PC-9 (cell line): ENCODE results near the gene HOXA5. TPM values are rescaled to one million over a fixed set of nuclear protein-coding genes. Genes with fewer than 3 reads are reported as not detected.

Source experiments
- BruUV-seq: library from RNA; stranded (reverse); fragments of 400-500 nt; replicated peaks from 2 replicates; lab custom pipeline; 2021; lab: Mats Ljungman, UMichigan
- CTCF ChIA-PET: fragments of 300-600 bp; sonication (Branson Sonifier 250); formaldehyde crosslinking; loops from one replicate; lab custom pipeline; 2022; ENCODE audit warnings: antibody characterized with exemption; lab: Charles Lee
- POLR2A ChIA-PET: fragments of 300-600 bp; sonication (Branson Sonifier 250); formaldehyde crosslinking; loops from one replicate; lab custom pipeline; 2022; ENCODE audit warnings: antibody characterized with exemption; ENCODE audit not compliant: unreplicated experiment; lab: Charles Lee
- DNase-seq, 2 experiments: peaks; one replicate each; pipeline versions ENCODE4 v3.0.0 to v3.0.0-alpha.2; 2015 to 2022; ENCODE audit warnings: mixed read lengths in 1 of 2
- H2AFZ ChIP-seq: fragments of 200-600 bp; sonication (generic); 2 replicates; pipeline ENCODE4 v1.8.1; 2017; ENCODE audit warnings: antibody characterized with exemption
- H3F3A ChIP-seq: fragments of 200-600 bp; sonication (generic); 2 replicates; pipeline ENCODE4 v1.8.1; 2017; ENCODE audit warnings: antibody characterized with exemption, mild to moderate bottlenecking, low read depth; ENCODE audit not compliant: insufficient read depth
- H3K27ac ChIP-seq: fragments of 200-600 bp; sonication (generic); 2 replicates; pipeline ENCODE4 v1.6.1; 2016; ENCODE audit warnings: mixed run types
- H3K27me3 ChIP-seq: fragments of 200-600 bp; sonication (generic); 2 replicates; pipeline ENCODE4 v1.6.1; 2016; ENCODE audit warnings: low read depth, mixed run types; ENCODE audit not compliant: insufficient read depth
- H3K36me3 ChIP-seq: fragments of 200-600 bp; sonication (generic); 2 replicates; pipeline ENCODE4 v1.6.1; 2016; ENCODE audit warnings: low read depth, mixed run types
- H3K4me1 ChIP-seq: fragments of 200-600 bp; sonication (generic); replicated peaks from 2 replicates; pipeline ENCODE4 v1.6.1; 2016; ENCODE audit warnings: mixed run types; ENCODE audit not compliant: insufficient read depth
- H3K4me2 ChIP-seq: fragments of 200-600 bp; sonication (generic); 2 replicates; pipeline ENCODE4 v1.6.1; 2017; ENCODE audit warnings: mixed run types
- H3K4me3 ChIP-seq: fragments of 200-600 bp; sonication (generic); 2 replicates; pipeline ENCODE4 v1.6.1; 2016; ENCODE audit warnings: mixed run types
- H3K79me2 ChIP-seq: fragments of 200-600 bp; sonication (generic); 2 replicates; pipeline ENCODE4 v1.6.1; 2017; ENCODE audit warnings: low read depth, mixed run types
- H3K9me2 ChIP-seq: fragments of 200-600 bp; sonication (generic); 2 replicates; pipeline ENCODE4 v1.8.1; 2017; ENCODE audit warnings: mild to moderate bottlenecking; ENCODE audit not compliant: insufficient read depth
- H3K9me3 ChIP-seq: fragments of 200-600 bp; sonication (generic); 2 replicates; pipeline ENCODE4 v1.8.1; 2016; ENCODE audit warnings: low read depth; ENCODE audit not compliant: insufficient read depth
- H4K20me1 ChIP-seq: fragments of 200-600 bp; sonication (generic); 2 replicates; pipeline ENCODE4 v1.8.1; 2017; ENCODE audit not compliant: insufficient read depth
- CTCF ChIP-seq: fragments of 200-600 bp; sonication (generic); conservative IDR thresholded peaks from 2 replicates; pipeline ENCODE4 v1.6.1; 2017; ENCODE audit warnings: mixed run types, antibody characterized with exemption, mild to moderate bottlenecking, moderate library complexity
- EZH2 ChIP-seq: fragments of 200-600 bp; sonication (generic); IDR thresholded peaks from 2 replicates; pipeline ENCODE4 v1.8.0; 2017; ENCODE audit warnings: antibody characterized with exemption, low read depth
- intact Hi-C: fragments of 100-400 bp; cut with micrococcal nuclease; formaldehyde crosslinking; loops from one replicate; pipeline ENCODE4 v1.10.0; 2022; ENCODE audit not compliant: unreplicated experiment
- total RNA-seq: library from RNA; stranded (reverse); gene quantifications from 2 replicates; pipeline ENCODE4 v1.2.3, GENCODE V29; 2021

Gene HOXA5
- total RNA-seq, 1 experiment from 2014 or later: 1.0 TPM

- peaks cover 28% of the 10 kb centered on the region for H3F3A ChIP-seq
- H3K4me3 ChIP-seq: no peak overlapping the region
- no peak overlapping the region for H3K4me2 ChIP-seq
- intact Hi-C loops: no loop called here
- H2AFZ ChIP-seq: no peak overlapping the region
- no peaks in the 10 kb centered on the region for H3K79me2 ChIP-seq
- no peaks in the 10 kb centered on the region for H4K20me1 ChIP-seq
- CTCF ChIA-PET: no interaction called here
- H3K27me3 ChIP-seq: no peaks in the 10 kb centered on the region
- H3K27ac ChIP-seq: no peak overlapping the region
- peaks cover 48% of the 10 kb centered on the region for H3K4me1 ChIP-seq
- BruUV-seq: no TSS peak
- no peak for TF ChIP-seq CTCF
- TF ChIP-seq EZH2: no peak
- no peaks in the 10 kb centered on the region for H3K36me3 ChIP-seq
- no peaks in the 10 kb centered on the region for H3K9me3 ChIP-seq
- POLR2A ChIA-PET: no interaction called here
- no peak for DNase-seq
- H3K9me2 ChIP-seq: no peaks in the 10 kb centered on the region
Observed at GRCh38 chr7:27132214-27132613, 11.3 kb downstream of the HOXA5 start.

- Histone ChIP-seq H3K9me2 (no peaks in the 10 kb centered on the region), H3K27me3 (no peaks in the 10 kb centered on the region), H3K9me3 (no peaks in the 10 kb centered on the region), H3K27ac (no peak overlapping the region), H2AFZ (no peak overlapping the region), H4K20me1 (no peaks in the 10 kb centered on the region), H3K4me3 (no peak overlapping the region), H3F3A (peaks cover 28% of the 10 kb centered on the region), H3K4me1 (peaks cover 40% of the 10 kb centered on the region), H3K4me2 (no peak overlapping the region), H3K36me3 (no peaks in the 10 kb centered on the region), H3K79me2 (no peaks in the 10 kb centered on the region)
- intact Hi-C loops: no loop called here
- no peak for DNase-seq
- CTCF ChIA-PET: interaction anchor here (0.8 kb wide), 1 partner anchor 278 kb away, joined by 4 read pairs; no protein-coding TSS in a partner anchor
- TF ChIP-seq CTCF (no peak), EZH2 (no peak)
- POLR2A ChIA-PET: interaction anchor here (0.6 kb wide), 1 partner anchor 166 kb away, joined by 4 read pairs; no protein-coding TSS in a partner anchor
- BruUV-seq: no TSS peak
Observed at GRCh38 chr7:27131390-27131819, 12.1 kb downstream of the HOXA5 start.

GRCh38 chr7:27130540-27131389, 12.7 kb downstream of the HOXA5 start, which contains the start of gene HOXA4:
TSS of gene HOXA4 (minus strand) at chr7:27130757. CDS start at chr7:27130733, 24 bp downstream.
- Histone ChIP-seq H3K79me2 (no peaks in the 10 kb centered on the region), H3K4me3 (no peak within 1 kb of the TSS), H3K4me1 (peaks cover 34% of the 10 kb centered on the region), H4K20me1 (no peaks in the 10 kb centered on the region), H2AFZ (no peak within 1 kb of the TSS), H3K36me3 (no peaks in the 10 kb centered on the region), H3K27me3 (no peaks in the 10 kb centered on the region), H3K27ac (no peak within 1 kb of the TSS), H3F3A (peaks cover 23% of the 10 kb centered on the region), H3K9me2 (no peaks in the 10 kb centered on the region), H3K4me2 (no peak within 1 kb of the TSS), H3K9me3 (no peaks in the 10 kb centered on the region)
- intact Hi-C loops: no loop called here
- no peak for DNase-seq
- no TSS peak for BruUV-seq
- no peak for TF ChIP-seq EZH2
- TF ChIP-seq CTCF: no peak
- CTCF ChIA-PET: interaction anchor here (0.8 kb wide), 1 partner anchor 277 kb away, joined by 4 read pairs; no protein-coding TSS in a partner anchor
- POLR2A ChIA-PET: no interaction called here
